HCT116 (cell line): ENCODE measurements around the gene RFX1. TPM values are rescaled to one million over a fixed set of nuclear protein-coding genes. Genes with fewer than 3 reads are reported as not detected.

ENCODE experiments used
- ATAC-seq: fragments of 200-7000 bp; cut with Tn5 transposase; 2 replicates; pipeline ENCODE4 v1.9.1; 2020; ENCODE audit warnings: mild to moderate bottlenecking, moderate library complexity
- BruUV-seq: library from RNA; stranded (reverse); fragments of 400-500 nt; replicated peaks from 2 replicates; lab custom pipeline; 2021; lab: Mats Ljungman, UMichigan
- CTCF ChIA-PET: fragments of 300-600 bp; sonication (Branson Sonifier 250); formaldehyde crosslinking; loops from one replicate; lab custom pipeline; 2021; ENCODE audit warnings: antibody characterized with exemption; lab: Charles Lee
- POLR2A ChIA-PET: fragments of 300-600, 350-600 bp; sonication (Branson Sonifier 250); formaldehyde crosslinking; loops from one replicate; lab custom pipeline; 2021; ENCODE audit warnings: antibody characterized with exemption; lab: Charles Lee
- RAD21 ChIA-PET, 2 experiments: fragments of 300-600 bp; sonication (Branson Sonifier 250); formaldehyde crosslinking; loops; one replicate each; lab custom pipeline; 2023; ENCODE audit warnings: low total read pairs in 2 of 2; ENCODE audit not compliant: uncharacterized antibody in 2 of 2, unreplicated experiment in 2 of 2, low non-redundant PET in 1 of 2; lab: Charles Lee
- DNase-seq: peaks from one replicate; pipeline ENCODE4 v3.0.0-alpha.2; 2010; ENCODE audit warnings: low read depth, low spot score
- H2AFZ ChIP-seq: fragments of 200-600 bp; shearing (Covaris generic), sonication (generic); 2 replicates; pipeline ENCODE4 v1.6.1; 2017; ENCODE audit warnings: low read depth, mixed run types, mixed read lengths, antibody characterized with exemption, low read length; ENCODE audit not compliant: poor library complexity, severe bottlenecking
- H3K27ac ChIP-seq: 2 replicates; pipeline ENCODE4 v1.5.1; 2012; ENCODE audit warnings: low read depth, low read length
- H3K27me3 ChIP-seq: fragments of 200-600 bp; sonication (generic); 2 replicates; pipeline ENCODE4 v1.6.1; 2016; ENCODE audit warnings: mixed run types, low read length, mixed read lengths; ENCODE audit not compliant: insufficient read depth
- H3K36me3 ChIP-seq, 2 experiments: fragments of 200-500 bp in 1 of 2; fragments of 200-600 bp in 1 of 2; sonication (Bioruptor generic) in 1 of 2; sonication (generic) in 1 of 2; 2 replicates each; pipeline versions ENCODE4 v1.5.1 to v1.6.1; 2014 to 2016; ENCODE audit warnings: low read length in 2 of 2, inconsistent platforms in 1 of 2, mixed read lengths in 1 of 2, mixed run types in 1 of 2; ENCODE audit not compliant: insufficient read depth in 2 of 2, control insufficient read depth in 1 of 2
- H3K4me1 ChIP-seq, 2 experiments: fragments of 200-600 bp in 1 of 2; sonication (generic) in 1 of 2; 2 replicates each; pipeline versions ENCODE4 v1.5.1 to v1.6.1; 2012 to 2017; ENCODE audit warnings: low read length in 2 of 2, inconsistent platforms in 1 of 2, mild to moderate bottlenecking in 1 of 2, mixed read lengths in 1 of 2, mixed run types in 1 of 2, moderate library complexity in 1 of 2; ENCODE audit not compliant: insufficient read depth in 2 of 2, control insufficient read depth in 1 of 2
- H3K4me2 ChIP-seq: fragments of 200-600 bp; sonication (generic); 2 replicates; pipeline ENCODE4 v1.6.1; 2017; ENCODE audit warnings: mixed run types, low read length, mixed read lengths
- H3K4me3 ChIP-seq, 2 experiments: fragments of 200-600 bp in 1 of 2; sonication (generic) in 1 of 2; replicated peaks in 1 of 2; 2 replicates each; pipeline ENCODE4 v1.5.1; 2011 to 2016; ENCODE audit warnings: low read length in 2 of 2, control low read depth in 1 of 2, low read depth in 1 of 2, mild to moderate bottlenecking in 1 of 2, mixed read lengths in 1 of 2, mixed run types in 1 of 2
- H3K79me2 ChIP-seq: fragments of 200-600 bp; sonication (generic); 2 replicates; pipeline ENCODE4 v1.6.1; 2017; ENCODE audit warnings: mild to moderate bottlenecking, mixed run types, low read length, moderate library complexity, mixed read lengths; ENCODE audit not compliant: insufficient read depth
- H3K9ac ChIP-seq: fragments of 200-600 bp; sonication (generic); 2 replicates; pipeline ENCODE4 v1.6.1; 2016; ENCODE audit warnings: low read length, mixed read lengths
- H3K9me2 ChIP-seq: fragments of 200-600 bp; sonication (generic), shearing (Covaris generic); 2 replicates; pipeline ENCODE4 v1.6.1; 2017; ENCODE audit warnings: mixed run types, mild to moderate bottlenecking, moderate library complexity; ENCODE audit not compliant: insufficient read depth
- H3K9me3 ChIP-seq, 2 experiments: fragments of 200-500 bp in 1 of 2; fragments of 200-600 bp in 1 of 2; sonication (Bioruptor generic) in 1 of 2; sonication (generic) in 1 of 2; 2 replicates each; pipeline ENCODE4 v1.6.1; 2014 to 2017; ENCODE audit warnings: low read length in 2 of 2, mixed read lengths in 2 of 2, inconsistent platforms in 1 of 2, low read depth in 1 of 2, mild to moderate bottlenecking in 1 of 2, mixed run types in 1 of 2, moderate library complexity in 1 of 2; ENCODE audit not compliant: control insufficient read depth in 1 of 2, insufficient read depth in 1 of 2
- H4K20me1 ChIP-seq: fragments of 200-600 bp; sonication (generic), shearing (Covaris generic); 2 replicates; pipeline ENCODE4 v1.6.1; 2017; ENCODE audit warnings: mixed run types, mild to moderate bottlenecking, moderate library complexity; ENCODE audit not compliant: insufficient read depth
- CBX3 ChIP-seq: IDR thresholded peaks from 2 replicates; pipeline ENCODE4 v1.6.1; 2012; ENCODE audit warnings: low read depth
- CEBPB ChIP-seq: IDR thresholded peaks from 2 replicates; pipeline ENCODE4 v1.6.1; 2012; ENCODE audit warnings: low read depth
- EGR1 ChIP-seq: IDR thresholded peaks from 2 replicates; pipeline ENCODE4 v1.6.1; 2012; ENCODE audit warnings: low read depth
- ELF1 ChIP-seq: IDR thresholded peaks from 2 replicates; pipeline ENCODE4 v1.6.1; 2012; ENCODE audit warnings: low read depth, borderline replicate concordance
- EZH2 ChIP-seq: fragments of 200-600 bp; sonication (generic); IDR thresholded peaks from 2 replicates; pipeline ENCODE4 v1.6.1; 2017; ENCODE audit warnings: antibody characterized with exemption, mixed run types
- FOSL1 ChIP-seq: IDR thresholded peaks from 2 replicates; pipeline ENCODE4 v1.6.1; 2012; ENCODE audit warnings: low read depth
- JUND ChIP-seq: IDR thresholded peaks from 2 replicates; pipeline ENCODE4 v1.6.1; 2012
- POLR2A ChIP-seq: IDR thresholded peaks from 2 replicates; pipeline ENCODE4 v1.7.0; 2011; ENCODE audit warnings: borderline replicate concordance; ENCODE audit not compliant: insufficient read depth, insufficient read length; ENCODE audit errors: extremely low read depth
- POLR2AphosphoS5 ChIP-seq: IDR thresholded peaks from 2 replicates; pipeline ENCODE4 v1.6.1; 2011; ENCODE audit warnings: mild to moderate bottlenecking, low read depth, low read length, moderate library complexity
- SIN3A ChIP-seq: IDR thresholded peaks from 2 replicates; pipeline ENCODE4 v1.6.1; 2012; ENCODE audit warnings: low read depth
- SP1 ChIP-seq: IDR thresholded peaks from 2 replicates; pipeline ENCODE4 v1.6.1; 2012; ENCODE audit warnings: low read depth
- SRF ChIP-seq: IDR thresholded peaks from 2 replicates; pipeline ENCODE4 v1.6.1; 2012; ENCODE audit warnings: low read depth
- TCF7L2 ChIP-seq: IDR thresholded peaks from 2 replicates; pipeline ENCODE4 v1.7.0; 2011; ENCODE audit warnings: borderline replicate concordance, inconsistent platforms; ENCODE audit not compliant: insufficient read depth, insufficient read length; ENCODE audit errors: extremely low read depth
- YY1 ChIP-seq: IDR thresholded peaks from 2 replicates; pipeline ENCODE4 v1.6.1; 2011; ENCODE audit warnings: low read length, low read depth, moderate library complexity, mild to moderate bottlenecking; ENCODE audit not compliant: insufficient replicate concordance; ENCODE audit errors: extremely low read depth
- ZFX ChIP-seq: fragments of 450-650 bp; IDR thresholded peaks from 2 replicates; pipeline ENCODE4 v1.6.1; 2017
- ZNF274 ChIP-seq: fragments of 200-500 bp; sonication (Bioruptor generic); IDR thresholded peaks from 2 replicates; pipeline ENCODE4 v1.6.1; 2014; ENCODE audit warnings: mild to moderate bottlenecking, low read depth, low read length, inconsistent platforms
- intact Hi-C: fragments of 100-400 bp; cut with micrococcal nuclease; formaldehyde crosslinking; loops from 2 replicates; pipeline ENCODE4 v1.10.0; 2022
- total RNA-seq: library from RNA; stranded (reverse); gene quantifications from one replicate; pipeline ENCODE4 v1.2.1, GENCODE V29; 2021; ENCODE audit not compliant: unreplicated experiment
- TF ChIP-seq, protein P1 (sequence below): IDR thresholded peaks from 2 replicates; pipeline ENCODE4 v1.6.1; 2012
- TF ChIP-seq, protein P2 (sequence below): IDR thresholded peaks from 2 replicates; pipeline ENCODE4 v1.6.1; 2012
- TF ChIP-seq, protein P3 (sequence below): IDR thresholded peaks from 2 replicates; pipeline ENCODE4 v1.6.1; 2011; ENCODE audit warnings: mild to moderate bottlenecking, low read length, moderate library complexity; ENCODE audit not compliant: insufficient replicate concordance; ENCODE audit errors: extremely low read depth

The RFX1 gene
- total RNA-seq, 1 experiment from 2014 or later, result 16.3 TPM

DNA sequence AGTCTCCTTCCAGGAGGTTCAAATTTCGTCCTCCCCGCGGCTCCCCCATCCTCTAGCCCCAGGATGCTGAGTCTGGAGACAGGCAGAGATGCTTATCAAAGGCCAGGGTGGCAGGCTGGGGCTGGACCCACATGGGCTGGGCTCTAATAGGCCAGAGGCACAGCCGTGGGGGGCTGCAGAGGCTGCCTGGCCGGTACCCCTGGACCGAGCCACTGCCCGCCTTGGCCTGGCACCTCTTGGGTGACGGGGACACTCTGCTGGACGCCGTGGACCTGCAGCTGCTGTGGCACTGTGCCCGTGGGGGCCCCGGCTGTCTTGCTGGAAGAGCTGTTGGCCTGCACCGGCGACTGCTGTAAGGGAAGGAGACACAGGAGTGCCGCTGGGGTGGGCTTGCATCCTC, 25.8 kb downstream of the RFX1 start:
- POLR2A ChIA-PET, result no interaction called here
- TF ChIP-seq, protein P1, sequence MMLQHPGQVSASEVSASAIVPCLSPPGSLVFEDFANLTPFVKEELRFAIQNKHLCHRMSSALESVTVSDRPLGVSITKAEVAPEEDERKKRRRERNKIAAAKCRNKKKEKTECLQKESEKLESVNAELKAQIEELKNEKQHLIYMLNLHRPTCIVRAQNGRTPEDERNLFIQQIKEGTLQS, result no peak
- no peak for TF ChIP-seq SIN3A
- no peak for TF ChIP-seq SP1
- TF ChIP-seq CBX3, result no peak
- no peak for TF ChIP-seq YY1
- Histone ChIP-seq H3K4me1 (no peaks in the 10 kb centered on the region; a peak in 1 of 4 replicates), H3K9me3 (no peaks in the 10 kb centered on the region), H3K36me3 (no peaks in the 10 kb centered on the region; a peak in 1 of 4 replicates), H3K27me3 (no peaks in the 10 kb centered on the region), H3K79me2 (no peaks in the 10 kb centered on the region), H3K4me2 (no peak overlapping the region), H4K20me1 (no peaks in the 10 kb centered on the region), H3K9me2 (no peaks in the 10 kb centered on the region), H2AFZ (no peak overlapping the region), H3K9ac (no peak overlapping the region), H3K27ac (no peak overlapping the region), H3K4me3 (no peak overlapping the region)
- CTCF ChIA-PET, result no interaction called here
- DNase-seq (no peak), ATAC-seq (no peak)
- intact Hi-C loops, result no loop called here
- no TSS peak for BruUV-seq
- RAD21 ChIA-PET, result no interaction called here

DNA sequence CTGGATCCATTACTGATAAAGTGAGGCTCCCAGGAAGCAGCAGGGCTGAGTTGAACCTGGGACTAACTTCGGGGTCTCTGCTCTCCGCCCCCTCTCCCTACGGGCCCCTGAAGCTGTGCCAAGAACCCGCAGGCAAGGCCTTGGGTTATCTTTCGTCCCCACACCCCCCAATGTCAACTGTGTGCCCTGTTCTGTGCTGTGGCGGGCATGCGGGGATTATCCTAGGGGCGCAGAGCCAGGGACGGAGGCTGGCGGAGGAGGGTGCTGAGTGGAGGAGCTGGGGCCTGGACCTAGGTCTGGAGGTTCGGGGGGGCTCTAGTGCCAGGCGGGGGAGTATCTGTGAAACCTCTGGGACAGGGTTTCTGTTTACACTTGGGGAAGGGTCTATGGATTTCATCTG, 26.4 kb downstream of the RFX1 start:
- ChIA-PET RAD21 (no interaction called here), POLR2A (no interaction called here), CTCF (no interaction called here)
- DNase-seq (no peak), ATAC-seq (no peak)
- Histone ChIP-seq H2AFZ (no peak overlapping the region), H3K4me1 (no peaks in the 10 kb centered on the region; a peak in 1 of 4 replicates), H3K79me2 (no peaks in the 10 kb centered on the region), H4K20me1 (no peaks in the 10 kb centered on the region), H3K4me2 (no peak overlapping the region), H3K27ac (no peak overlapping the region), H3K4me3 (no peak overlapping the region), H3K36me3 (no peaks in the 10 kb centered on the region; a peak in 1 of 4 replicates), H3K9me2 (no peaks in the 10 kb centered on the region), H3K27me3 (no peaks in the 10 kb centered on the region), H3K9me3 (no peaks in the 10 kb centered on the region), H3K9ac (no peak overlapping the region)
- intact Hi-C loops, result no loop called here
- BruUV-seq, result no TSS peak
- TF ChIP-seq EGR1 (no peak), SIN3A (no peak), FOSL1 (no peak), SP1 (no peak), EZH2 (no peak), POLR2AphosphoS5 (no peak), SRF (no peak), TCF7L2 (no peak), CBX3 (no peak), YY1 (no peak), JUND (no peak), POLR2A (no peak), ZFX (no peak), CEBPB (no peak), ELF1 (no peak), ZNF274 (no peak)
- TF ChIP-seq, protein P2, sequence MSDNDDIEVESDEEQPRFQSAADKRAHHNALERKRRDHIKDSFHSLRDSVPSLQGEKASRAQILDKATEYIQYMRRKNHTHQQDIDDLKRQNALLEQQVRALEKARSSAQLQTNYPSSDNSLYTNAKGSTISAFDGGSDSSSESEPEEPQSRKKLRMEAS, result no peak
- TF ChIP-seq, protein P3, sequence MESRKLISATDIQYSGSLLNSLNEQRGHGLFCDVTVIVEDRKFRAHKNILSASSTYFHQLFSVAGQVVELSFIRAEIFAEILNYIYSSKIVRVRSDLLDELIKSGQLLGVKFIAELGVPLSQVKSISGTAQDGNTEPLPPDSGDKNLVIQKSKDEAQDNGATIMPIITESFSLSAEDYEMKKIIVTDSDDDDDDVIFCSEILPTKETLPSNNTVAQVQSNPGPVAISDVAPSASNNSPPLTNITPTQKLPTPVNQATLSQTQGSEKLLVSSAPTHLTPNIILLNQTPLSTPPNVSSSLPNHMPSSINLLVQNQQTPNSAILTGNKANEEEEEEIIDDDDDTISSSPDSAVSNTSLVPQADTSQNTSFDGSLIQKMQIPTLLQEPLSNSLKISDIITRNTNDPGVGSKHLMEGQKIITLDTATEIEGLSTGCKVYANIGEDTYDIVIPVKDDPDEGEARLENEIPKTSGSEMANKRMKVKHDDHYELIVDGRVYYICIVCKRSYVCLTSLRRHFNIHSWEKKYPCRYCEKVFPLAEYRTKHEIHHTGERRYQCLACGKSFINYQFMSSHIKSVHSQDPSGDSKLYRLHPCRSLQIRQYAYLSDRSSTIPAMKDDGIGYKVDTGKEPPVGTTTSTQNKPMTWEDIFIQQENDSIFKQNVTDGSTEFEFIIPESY, result no peak
- TF ChIP-seq, protein P1, result no peak
